K562 (cell line): ENCODE measurements around the gene SMAD3. TPM values are rescaled to one million over a fixed set of nuclear protein-coding genes. Genes with fewer than 3 reads are reported as not detected.

Source experiments
- AFF1 ChIP-seq, 2 experiments: fragments of 450-650 bp; IDR thresholded peaks; 2 replicates each; pipeline ENCODE4 v1.6.1; 2018; ENCODE audit warnings: mild to moderate bottlenecking in 2 of 2, low read depth in 1 of 2; ENCODE audit not compliant: partially characterized antibody in 2 of 2
- ATF3 ChIP-seq, 2 experiments: fragments of 450-650 bp in 1 of 2; sonication (generic) in 1 of 2; formaldehyde crosslinking in 1 of 2; IDR thresholded peaks in 1 of 2; conservative IDR thresholded peaks in 1 of 2; 2 replicates each; pipeline versions ENCODE4 v1.6.1 to v1.8.1; 2016 to 2023; ENCODE audit warnings: mild to moderate bottlenecking in 2 of 2, moderate library complexity in 2 of 2, inconsistent platforms in 1 of 2, missing genetic modification reagents in 1 of 2
- BCL6 ChIP-seq: fragments of 250-450 bp; sonication (Bioruptor Pico); IDR thresholded peaks from 2 replicates; pipeline ENCODE4 v1.4.0; 2020
- HMGN3 ChIP-seq: IDR thresholded peaks from 2 replicates; pipeline ENCODE4 v1.6.1; 2011; ENCODE audit warnings: borderline replicate concordance, low read depth, mild to moderate bottlenecking, mixed read lengths, low read length; ENCODE audit not compliant: insufficient read length; ENCODE audit errors: extremely low read depth
- JUNB ChIP-seq: fragments of 450-650 bp; formaldehyde crosslinking; conservative IDR thresholded peaks from 2 replicates; pipeline ENCODE4 v1.4.0; 2020; ENCODE audit warnings: mild to moderate bottlenecking
- MAZ ChIP-seq, 2 experiments: fragments of 450-650 bp in 1 of 2; sonication (generic) in 1 of 2; formaldehyde crosslinking; IDR thresholded peaks in 1 of 2; conservative IDR thresholded peaks in 1 of 2; 2 replicates each; pipeline versions ENCODE4 v1.4.0 to v1.5.0; 2020; ENCODE audit warnings: mild to moderate bottlenecking in 1 of 2, missing genetic modification reagents in 1 of 2
- MBD1 ChIP-seq: fragments of 250-450 bp; sonication (Bioruptor Pico); IDR thresholded peaks from 2 replicates; pipeline ENCODE4 v1.8.0; 2022; ENCODE audit warnings: inconsistent platforms
- RBFOX2 ChIP-seq: fragments of 200-400 bp; formaldehyde crosslinking; IDR thresholded peaks from 2 replicates; pipeline ENCODE4 v1.6.1; 2017; ENCODE audit warnings: low read depth, mild to moderate bottlenecking, low read length, moderate library complexity
- RBM17 ChIP-seq: fragments of 200-400 bp; formaldehyde crosslinking; IDR thresholded peaks from 2 replicates; pipeline ENCODE4 v1.6.1; 2017; ENCODE audit warnings: low read depth, mild to moderate bottlenecking, low read length, borderline replicate concordance
- RNF2 ChIP-seq: sonication (generic); IDR thresholded peaks from 2 replicates; pipeline ENCODE4 v1.6.1; 2016
- USF2 ChIP-seq: sonication (generic); formaldehyde crosslinking; IDR thresholded peaks from 2 replicates; pipeline ENCODE4 v1.5.0; 2020; ENCODE audit warnings: missing genetic modification reagents
- VEZF1 ChIP-seq: fragments of 200-800 bp; sonication (Bioruptor generic); IDR thresholded peaks from 2 replicates; pipeline ENCODE4 v1.6.1; 2017; ENCODE audit warnings: missing genetic modification characterization, missing compliant biosample characterization
- ZBTB7A ChIP-seq: IDR thresholded peaks from 2 replicates; pipeline ENCODE4 v1.6.1; 2011; ENCODE audit warnings: low read depth, mild to moderate bottlenecking, low read length, moderate library complexity, borderline replicate concordance; ENCODE audit not compliant: control insufficient read depth
- ZNF133 ChIP-seq: fragments of 250-450 bp; sonication (Bioruptor Pico); IDR thresholded peaks from 2 replicates; pipeline ENCODE4 v1.4.0; 2020; ENCODE audit warnings: mild to moderate bottlenecking
- ZNF75A ChIP-seq: fragments of 450-650 bp; formaldehyde crosslinking; IDR thresholded peaks from 2 replicates; pipeline ENCODE4 v1.4.0; 2020; ENCODE audit warnings: mild to moderate bottlenecking
- ZNF785 ChIP-seq: fragments of 250-450 bp; sonication (Bioruptor Pico); IDR thresholded peaks from 2 replicates; pipeline ENCODE4 v1.4.0; 2020; ENCODE audit warnings: mild to moderate bottlenecking
- polyA plus RNA-seq, 8 experiments: library from polyadenylated mRNA; depleted of rRNA in 4 of 8; stranded (reverse) in 5 of 8; unstranded in 3 of 8; fragments of >200 nt; fragmentation: Nextera tagmentation in 2 of 8; fragmentation: Illumina TruSeq in 1 of 8; extraction: Ambion mirVana in 2 of 8; extraction: Trizol in 1 of 8; gene quantifications; 2 replicates each; pipeline versions ENCODE4 v1.2.1 to v1.2.3, GENCODE V29; 2011 to 2014; ENCODE audit warnings: inconsistent platforms in 1 of 8, missing spikeins in 1 of 8
- total RNA-seq, 7 experiments: library from RNA; depleted of rRNA in 6 of 7; stranded (reverse); fragments of >200 nt in 6 of 7; fragmentation: Illumina TruSeq in 2 of 7; extraction: Trizol in 2 of 7; gene quantifications; 2 replicates each; pipeline versions ENCODE4 v1.2.1 to v1.2.3, GENCODE V29; 2011 to 2021; ENCODE audit warnings: low replicate concordance in 1 of 7

SMAD3 gene
- total and polyA plus RNA-seq, 9 of the 15 experiments (the other 6 are each of a cell fraction or from before 2014, with no cell fraction given): 4.3 to 39.2 (median 11.1) TPM

GRCh38 chr15:67082007-67082536, 16.7 kb downstream of the SMAD3 start (continued):
- TF ChIP-seq RBFOX2: no peak
- no peak for TF ChIP-seq USF2 (CRISPR knock-in tag)
- TF ChIP-seq ZNF133 (CRISPR knock-in tag): no peak
- no peak for TF ChIP-seq JUNB
- no peak for TF ChIP-seq BCL6 (CRISPR knock-in tag)
- TF ChIP-seq MBD1 (CRISPR knock-in tag): no peak
- peak; percentile 65 for TF ChIP-seq ATF3 (IDR thresholded peaks at IDR 0.05)
- TF ChIP-seq ATF3 (CRISPR knock-in tag; conservative IDR thresholded peaks at IDR 0.05): no peak
- no peak for TF ChIP-seq RBM17
- no peak for TF ChIP-seq ZNF75A
- TF ChIP-seq AFF1 (IDR thresholded peaks at IDR 0.05; ENCODE audit: low read depth in 1 of 2, partially characterized antibody in 2 of 2): peak in 1 of 2 experiments; percentile 57
- no peak for TF ChIP-seq ZBTB7A
- TF ChIP-seq HMGN3: no peak
- no peak for TF ChIP-seq ZNF785
- no peak for TF ChIP-seq MAZ (CRISPR knock-in tag; conservative IDR thresholded peaks at IDR 0.05 in 1 of 2, IDR thresholded peaks at IDR 0.05 in 1 of 2)
- TF ChIP-seq VEZF1 (CRISPR knock-in tag): no peak; the same call in 1 of the 2 replicates
- no peak for TF ChIP-seq RNF2
